SIG-M5 treated with dmso at 0.1 percent for 504 hours (cell line): ENCODE data around the gene FLYWCH1.

Source experiments
- DNase-seq: peaks from one replicate; lab custom pipeline; 2025; ENCODE audit not compliant: unreplicated experiment; lab: John Stamatoyannopoulos, UW

FLYWCH1 gene

GRCh38 chr16:2968738-2969544 is 57.2 kb downstream of the FLYWCH1 start, which contains the start of gene PAQR4:
Gene PAQR4 (plus strand): TSS chr16:2969348. CDS start chr16:2969675, 327 bp downstream.
- peak; percentile 84 for DNase-seq

- DNase-seq = peak; percentile 81
Measured at GRCh38 chr16:2969545-2970521, 58.1 kb downstream of the FLYWCH1 start.

GRCh38 chr16:2970563-2970962 is 58.8 kb downstream of the FLYWCH1 start:
- no peak for DNase-seq

- DNase-seq = no peak
Measured at GRCh38 chr16:2971134-2971984, 59.6 kb downstream of the FLYWCH1 start.

GRCh38 chr16:2971985-2972784 is 60.5 kb downstream of the FLYWCH1 start:
- DNase-seq = no peak

- no peak for DNase-seq
Measured at GRCh38 chr16:2973093-2973492, 61.4 kb downstream of the FLYWCH1 start.

- DNase-seq = no peak
Measured at GRCh38 chr16:2973605-2974318, 62.0 kb downstream of the FLYWCH1 start.

GRCh38 chr16:2974319-2975056 is 62.8 kb downstream of the FLYWCH1 start:
- no peak for DNase-seq

- no peak for DNase-seq
Measured at GRCh38 chr16:2975161-2975795, 63.5 kb downstream of the FLYWCH1 start.

GRCh38 chr16:2976201-2976600 is 64.5 kb downstream of the FLYWCH1 start:
- no peak for DNase-seq

- no peak for DNase-seq
Measured at GRCh38 chr16:2976673-2977072, 64.9 kb downstream of the FLYWCH1 start.

GRCh38 chr16:2977440-2977839 is 65.7 kb downstream of the FLYWCH1 start:
- DNase-seq = no peak

GRCh38 chr16:2979669-2980226 is 68.0 kb downstream of the FLYWCH1 start:
- no peak for DNase-seq

GRCh38 chr16:2980227-2981176 is 68.8 kb downstream of the FLYWCH1 start, which contains the start of gene PKMYT1:
Gene PKMYT1 (minus strand): TSS chr16:2980446. CDS start chr16:2979657, 789 bp downstream.
- peak; percentile 79 for DNase-seq

GRCh38 chr16:2981177-2981898 is 69.6 kb downstream of the FLYWCH1 start:
- no peak for DNase-seq

GRCh38 chr16:2981899-2982250 is 70.1 kb downstream of the FLYWCH1 start:
- DNase-seq = no peak
